Vein endothelial cell (primary cell): Measurements from ENCODE around the gene DAAM2. TPM values are rescaled to one million over a fixed set of nuclear protein-coding genes. Genes with fewer than 3 reads are reported as not detected.

ENCODE experiments used
- total RNA-seq: library from RNA; depleted of rRNA; stranded (reverse); fragments of >200 nt; gene quantifications from 2 replicates; pipeline ENCODE4 v1.2.3, GENCODE V29; 2012

The DAAM2 gene
- total RNA-seq = 0.10 and 0.33 TPM in 2 replicates

DNA sequence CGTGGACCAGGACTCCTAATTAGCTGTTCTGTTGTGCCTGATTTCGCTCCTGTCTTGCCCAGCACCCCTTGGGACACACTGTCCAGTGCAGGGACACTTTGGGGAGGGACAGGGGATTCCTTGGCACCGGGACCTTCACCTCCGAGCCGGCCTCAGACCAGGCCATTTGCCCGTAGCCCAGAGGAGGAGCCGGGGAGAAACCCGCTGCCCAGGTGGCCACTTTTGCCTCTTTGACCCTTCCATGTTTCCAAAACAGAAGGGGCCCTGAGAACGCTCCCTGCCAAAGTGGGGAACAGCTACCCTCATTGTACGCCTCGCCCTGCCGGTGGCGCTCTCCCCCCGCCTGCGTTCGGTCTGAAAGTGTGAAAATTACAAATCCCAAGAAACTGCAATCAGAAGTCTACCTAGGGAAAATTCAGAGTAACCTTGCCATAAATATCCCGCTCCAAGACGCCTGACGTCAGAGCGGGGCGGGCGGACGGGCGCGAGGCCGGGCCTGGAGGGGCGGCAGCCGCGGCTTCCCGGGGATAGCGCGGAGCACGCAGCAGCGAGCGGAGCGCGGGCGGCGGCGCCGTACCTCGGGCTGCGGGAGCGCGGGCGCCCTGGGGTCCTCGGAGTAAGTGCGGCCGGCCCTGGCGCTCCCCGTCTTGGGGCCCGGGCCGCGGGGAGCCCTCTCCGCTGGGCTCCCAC lies at the start of gene DAAM2:
TSS of gene DAAM2 (plus strand) at position 527 of the 690 bp plus-strand sequence. CDS start 63,927 bp downstream, outside the sequence.

DNA sequence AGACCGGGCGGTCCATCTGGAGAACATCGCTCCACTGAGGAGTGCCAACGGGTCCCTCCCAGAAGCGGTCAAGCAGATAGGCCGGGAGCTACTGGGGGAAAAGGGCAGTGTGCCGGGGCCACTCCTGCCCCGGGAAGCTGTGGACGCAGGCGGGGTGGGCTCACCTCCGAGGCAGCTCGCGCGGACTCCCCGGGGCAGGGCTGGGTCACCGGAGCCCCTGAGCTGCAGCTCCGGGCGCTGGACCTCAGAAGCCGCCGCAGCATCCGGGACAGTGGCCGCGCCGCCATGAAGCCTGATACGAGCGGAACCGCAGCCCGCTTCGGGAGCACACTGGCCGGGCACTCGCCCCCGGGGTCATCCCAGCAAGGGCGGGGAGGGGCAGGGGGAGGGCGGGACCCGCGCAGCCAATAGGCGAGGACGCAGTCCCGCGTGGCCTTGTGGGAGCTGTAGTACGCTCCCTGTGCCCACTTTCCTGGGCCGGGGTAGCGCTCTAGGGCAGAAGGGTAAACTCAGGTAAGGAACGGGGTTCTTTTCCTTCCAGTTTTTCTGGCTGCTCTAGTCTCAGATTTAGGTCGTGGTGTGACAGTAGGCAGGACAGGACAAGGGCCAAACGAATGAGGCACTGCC lies 142.1 kb downstream of the DAAM2 start, which contains the start of gene MOCS1:
TSS of gene MOCS1 (minus strand) at position 332 of the 627 bp plus-strand sequence. CDS start at position 287, 45 bp downstream.

Other genes starting within 250 kb of the DAAM2 start
- gene KIF6, start 67.0 kb upstream of the DAAM2 start, total RNA-seq = not detected in 2 replicates
- gene MOCS1, start 142.1 kb downstream of the DAAM2 start, total RNA-seq = 9.2 and 11.1 TPM in 2 replicates